Upper lobe of right lung (tissue), 1 donor: ENCODE measurements around the gene HNRNPA3. TPM values are rescaled to one million over a fixed set of nuclear protein-coding genes. Genes with fewer than 3 reads are reported as not detected.

Source experiments
- ATAC-seq: fragments of 200-7000 bp; cut with Tn5 transposase; one replicate; pipeline ENCODE4 v1.9.1; 2020; ENCODE audit warnings: mild to moderate bottlenecking, moderate library complexity
- DNase-seq: peaks from one replicate; pipeline ENCODE4 v3.0.0-alpha.2; 2020
- H3K27ac ChIP-seq: fragments of 200-600 bp; one replicate; pipeline ENCODE4 v1.8.0; 2022
- H3K27me3 ChIP-seq: fragments of 200-600 bp; one replicate; pipeline ENCODE4 v1.8.0; 2022; ENCODE audit warnings: mild to moderate bottlenecking
- H3K36me3 ChIP-seq: fragments of 200-600 bp; one replicate; pipeline ENCODE4 v1.8.0; 2022
- H3K4me1 ChIP-seq: fragments of 200-600 bp; one replicate; pipeline ENCODE4 v1.8.0; 2022
- H3K4me3 ChIP-seq: fragments of 200-600 bp; one replicate; pipeline ENCODE4 v1.8.0; 2022; ENCODE audit warnings: mild to moderate bottlenecking
- H3K9me3 ChIP-seq: fragments of 200-600 bp; one replicate; pipeline ENCODE4 v1.8.0; 2022
- intact Hi-C: fragments of 100-400 bp; cut with DNase I; formaldehyde crosslinking; loops from one replicate; pipeline ENCODE4 v1.11.0; 2022
- total RNA-seq: library from RNA; stranded (reverse); fragmentation: NEBNext Ultra II Directional; extraction: Animal tissue kit (Norgen Biotek cat#: 25700); gene quantifications from one replicate; pipeline ENCODE4 v1.2.1, GENCODE V29; 2021
- TF ChIP-seq, protein P1 (sequence below): fragments of 200-600 bp; IDR thresholded peaks from one replicate; pipeline ENCODE4 v1.8.0; 2022; ENCODE audit warnings: antibody characterized with exemption
- donor health status: DM: no; HTN: yes; CAD: no; lungs with severe emphysema.

Gene HNRNPA3
- total RNA-seq, 1 donor from 2014 or later: 139 TPM

GRCh38 chr2:177256026-177256425 lies 43.4 kb downstream of the HNRNPA3 start:
- H3K4me3 ChIP-seq: no peak overlapping the region
- H3K27ac ChIP-seq: no peak overlapping the region

DNA sequence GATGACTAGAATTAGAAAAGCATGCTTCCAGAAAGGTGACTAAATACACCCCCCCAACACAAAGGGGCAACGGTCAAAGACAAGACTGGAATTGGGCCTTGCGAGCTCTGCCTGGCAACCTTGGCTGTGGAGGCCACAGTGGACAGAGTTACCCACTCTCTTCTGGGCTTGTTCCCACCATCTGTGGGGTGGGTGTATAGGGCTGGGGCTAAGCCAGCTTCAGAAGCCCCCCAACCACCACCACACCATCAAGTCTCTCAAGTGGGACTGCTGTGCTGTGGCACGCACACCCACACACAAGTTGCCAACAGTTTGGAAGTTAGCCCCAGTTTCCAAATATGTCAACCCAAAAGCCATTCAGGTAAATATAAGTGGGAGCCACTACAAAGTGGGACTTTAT lies 44.1 kb downstream of the HNRNPA3 start:
- ATAC-seq: no peak
- no peaks in the 10 kb centered on the region for H3K9me3 ChIP-seq
- H3K4me1 ChIP-seq: peaks cover 97% of the 10 kb centered on the region
- H3K27me3 ChIP-seq: no peaks in the 10 kb centered on the region
- no peak for DNase-seq
- H3K36me3 ChIP-seq: no peaks in the 10 kb centered on the region
- no peak overlapping the region for H3K4me3 ChIP-seq
- intact Hi-C loops: no loop called here
- TF ChIP-seq, protein P1, sequence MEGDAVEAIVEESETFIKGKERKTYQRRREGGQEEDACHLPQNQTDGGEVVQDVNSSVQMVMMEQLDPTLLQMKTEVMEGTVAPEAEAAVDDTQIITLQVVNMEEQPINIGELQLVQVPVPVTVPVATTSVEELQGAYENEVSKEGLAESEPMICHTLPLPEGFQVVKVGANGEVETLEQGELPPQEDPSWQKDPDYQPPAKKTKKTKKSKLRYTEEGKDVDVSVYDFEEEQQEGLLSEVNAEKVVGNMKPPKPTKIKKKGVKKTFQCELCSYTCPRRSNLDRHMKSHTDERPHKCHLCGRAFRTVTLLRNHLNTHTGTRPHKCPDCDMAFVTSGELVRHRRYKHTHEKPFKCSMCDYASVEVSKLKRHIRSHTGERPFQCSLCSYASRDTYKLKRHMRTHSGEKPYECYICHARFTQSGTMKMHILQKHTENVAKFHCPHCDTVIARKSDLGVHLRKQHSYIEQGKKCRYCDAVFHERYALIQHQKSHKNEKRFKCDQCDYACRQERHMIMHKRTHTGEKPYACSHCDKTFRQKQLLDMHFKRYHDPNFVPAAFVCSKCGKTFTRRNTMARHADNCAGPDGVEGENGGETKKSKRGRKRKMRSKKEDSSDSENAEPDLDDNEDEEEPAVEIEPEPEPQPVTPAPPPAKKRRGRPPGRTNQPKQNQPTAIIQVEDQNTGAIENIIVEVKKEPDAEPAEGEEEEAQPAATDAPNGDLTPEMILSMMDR: no peak
- H3K27ac ChIP-seq: no peak overlapping the region

More at GRCh38 chr2:177256026-177256425, 43.4 kb downstream of the HNRNPA3 start:
- no peaks in the 10 kb centered on the region for H3K27me3 ChIP-seq
- TF ChIP-seq, protein P1: no peak
- H3K36me3 ChIP-seq: no peaks in the 10 kb centered on the region
- DNase-seq (no peak), ATAC-seq (no peak)
- intact Hi-C loops: no loop called here
- H3K4me1 ChIP-seq: peaks cover 97% of the 10 kb centered on the region
- no peaks in the 10 kb centered on the region for H3K9me3 ChIP-seq

DNA sequence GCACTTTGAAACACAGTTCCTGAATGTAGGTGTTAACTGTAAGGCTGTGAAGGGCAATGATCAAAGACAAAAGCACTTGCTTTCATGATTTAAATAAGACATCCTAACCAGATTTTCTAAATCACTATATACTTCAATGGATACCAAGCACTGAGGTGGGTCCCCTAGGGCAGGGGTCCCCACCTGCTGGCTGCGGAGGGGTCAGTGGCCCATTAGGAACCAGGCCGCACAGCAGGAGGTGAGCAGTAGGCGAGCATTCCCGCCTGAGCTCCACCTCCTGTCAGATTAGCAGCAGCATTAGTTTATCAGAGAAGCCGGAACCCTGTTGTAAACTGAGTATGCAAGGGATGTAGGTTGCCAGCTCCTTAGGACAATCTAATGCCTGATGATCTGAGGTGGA lies 44.9 kb downstream of the HNRNPA3 start:
- peaks cover 93% of the 10 kb centered on the region for H3K4me1 ChIP-seq
- no peaks in the 10 kb centered on the region for H3K27me3 ChIP-seq
- ATAC-seq: no peak
- no peaks in the 10 kb centered on the region for H3K36me3 ChIP-seq
- H3K4me3 ChIP-seq: no peak overlapping the region
- DNase-seq: no peak
- H3K9me3 ChIP-seq: no peaks in the 10 kb centered on the region
- intact Hi-C loops: no loop called here
- peak overlapping the region; percentile 17 for H3K27ac ChIP-seq
- TF ChIP-seq, protein P1: no peak

DNA sequence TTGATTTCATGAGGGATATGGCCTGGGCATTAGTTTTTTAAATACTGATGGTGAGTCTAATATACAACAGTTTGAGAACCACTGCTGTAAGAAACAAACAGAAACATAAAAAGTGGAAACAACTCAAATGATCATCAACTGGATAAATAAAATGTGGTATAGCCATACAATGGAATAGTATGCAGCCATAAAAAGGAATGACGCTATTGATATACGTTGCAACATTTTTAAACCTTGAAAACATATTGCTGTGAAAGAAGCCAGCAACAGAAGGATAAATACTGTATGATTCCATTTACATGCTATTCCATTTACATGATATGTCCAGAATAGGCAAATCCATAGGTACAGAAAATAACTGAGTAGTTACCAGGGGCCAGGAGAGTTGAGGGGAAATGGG lies 45.5 kb downstream of the HNRNPA3 start:
- Histone ChIP-seq H3K36me3 (no peaks in the 10 kb centered on the region), H3K27me3 (no peaks in the 10 kb centered on the region), H3K27ac (no peak overlapping the region), H3K4me3 (no peak overlapping the region), H3K4me1 (peaks cover 87% of the 10 kb centered on the region), H3K9me3 (no peaks in the 10 kb centered on the region)
- DNase-seq (no peak), ATAC-seq (no peak)
- intact Hi-C loops: no loop called here
- TF ChIP-seq, protein P1: no peak

DNA sequence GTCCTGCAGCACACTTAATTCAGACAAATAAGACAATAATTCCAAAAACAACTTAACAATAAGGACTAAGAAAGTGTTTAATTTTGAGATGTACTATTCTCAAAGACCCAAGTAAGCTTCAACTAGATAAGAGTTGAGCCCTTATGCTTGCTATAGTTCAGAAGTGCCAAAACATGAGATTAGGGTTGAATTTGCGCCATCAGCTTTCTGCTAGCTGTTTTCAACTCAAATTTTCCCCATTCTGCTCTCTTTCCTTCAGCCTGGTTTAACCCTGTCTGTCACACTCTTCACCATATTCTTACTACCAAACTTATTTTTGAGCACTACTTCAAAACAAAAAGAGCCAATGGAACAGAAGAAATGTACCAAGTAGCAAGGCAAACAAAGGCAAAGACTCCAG lies 47.8 kb downstream of the HNRNPA3 start:
- H3K27ac ChIP-seq: peak overlapping the region; percentile 32
- TF ChIP-seq, protein P1: no peak
- H3K27me3 ChIP-seq: no peaks in the 10 kb centered on the region
- peaks cover 65% of the 10 kb centered on the region for H3K4me1 ChIP-seq
- H3K36me3 ChIP-seq: no peaks in the 10 kb centered on the region
- DNase-seq (no peak), ATAC-seq (no peak)
- intact Hi-C loops: loop anchor here (10.0 kb wide), 1 partner anchor 46 kb away; the partner anchor contains the start of gene HNRNPA3
- H3K4me3 ChIP-seq: no peak overlapping the region
- no peaks in the 10 kb centered on the region for H3K9me3 ChIP-seq
